IMR-90 (cell line): ENCODE results near the gene RHPN2. TPM values are rescaled to one million over a fixed set of nuclear protein-coding genes. Genes with fewer than 3 reads are reported as not detected.

Experiments used
- ATAC-seq: fragments of 200-7000 bp; cut with Tn5 transposase; 2 replicates; pipeline ENCODE4 v1.9.1; 2020; ENCODE audit warnings: low read depth, mild to moderate bottlenecking, moderate library complexity
- BruUV-seq: library from RNA; stranded (reverse); fragments of 400-500 nt; replicated peaks from 2 replicates; lab custom pipeline; 2021; lab: Mats Ljungman, UMichigan
- CTCF ChIA-PET: fragments of 300-600 bp; formaldehyde crosslinking; extraction: SDS; loops from one replicate; lab custom pipeline; 2021; ENCODE audit warnings: antibody characterized with exemption; lab: Yijun Ruan, JAX
- POLR2A ChIA-PET: fragments of 300-600 bp; sonication (Branson Sonifier 250); formaldehyde crosslinking; loops from one replicate; lab custom pipeline; 2022; ENCODE audit warnings: antibody characterized with exemption; ENCODE audit not compliant: unreplicated experiment; lab: Charles Lee
- DNase-seq: peaks from one replicate; pipeline ENCODE4 v3.0.0; 2013
- H2AFZ ChIP-seq: replicated peaks from 2 replicates; pipeline ENCODE3; 2013; ENCODE audit warnings: low read length, mild to moderate bottlenecking; ENCODE audit not compliant: poor library complexity
- H2AK5ac ChIP-seq: 2 replicates; pipeline ENCODE4 v1.6.1; 2013; ENCODE audit warnings: low read depth, low read length, inconsistent platforms
- H2AK9ac ChIP-seq: replicated peaks from 2 replicates; pipeline ENCODE3; 2013; ENCODE audit warnings: mild to moderate bottlenecking, low read depth, low read length, moderate library complexity; ENCODE audit not compliant: poor library complexity
- H2BK120ac ChIP-seq: 2 replicates; pipeline ENCODE4 v1.6.1; 2013; ENCODE audit warnings: low read depth, low read length, inconsistent platforms
- H2BK15ac ChIP-seq: 3 replicates; pipeline ENCODE4 v1.6.1; 2013; ENCODE audit warnings: low read depth, low read length, inconsistent platforms
- H2BK20ac ChIP-seq: 2 replicates; pipeline ENCODE4 v1.6.1; 2013; ENCODE audit warnings: low read depth, mild to moderate bottlenecking, inconsistent platforms, low read length, moderate library complexity
- H2BK5ac ChIP-seq: 2 replicates; pipeline ENCODE4 v1.6.1; 2013; ENCODE audit warnings: mild to moderate bottlenecking, low read depth, low read length, inconsistent platforms; ENCODE audit not compliant: poor library complexity, severe bottlenecking
- H3K14ac ChIP-seq: replicated peaks from 2 replicates; pipeline ENCODE4 v1.6.1; 2013; ENCODE audit warnings: low read depth, low read length, inconsistent platforms
- H3K18ac ChIP-seq: 2 replicates; pipeline ENCODE4 v1.6.1; 2013; ENCODE audit warnings: low read depth, low read length, control low read depth
- H3K23ac ChIP-seq: 2 replicates; pipeline ENCODE4 v1.6.1; 2013; ENCODE audit warnings: low read depth, low read length, inconsistent platforms
- H3K27ac ChIP-seq: 2 replicates; pipeline ENCODE4 v1.5.1; 2013; ENCODE audit warnings: mild to moderate bottlenecking, control low read depth, low read length; ENCODE audit not compliant: insufficient read depth
- H3K27me3 ChIP-seq: 2 replicates; pipeline ENCODE4 v1.6.1; 2013; ENCODE audit warnings: low read length; ENCODE audit not compliant: control insufficient read depth, insufficient read depth
- H3K36me3 ChIP-seq: 2 replicates; pipeline ENCODE4 v1.6.1; 2013; ENCODE audit warnings: low read length, mixed read lengths; ENCODE audit not compliant: control insufficient read depth, insufficient read depth
- H3K4ac ChIP-seq: 2 replicates; pipeline ENCODE4 v1.6.1; 2013; ENCODE audit warnings: low read depth, low read length, inconsistent platforms
- H3K4me1 ChIP-seq: 2 replicates; pipeline ENCODE4 v1.6.1; 2013; ENCODE audit warnings: low read length, mixed read lengths; ENCODE audit not compliant: control insufficient read depth, insufficient read depth
- H3K4me2 ChIP-seq: 2 replicates; pipeline ENCODE4 v1.6.1; 2013; ENCODE audit warnings: low read depth, mild to moderate bottlenecking, control low read depth, low read length, moderate library complexity
- H3K4me3 ChIP-seq: 2 replicates; pipeline ENCODE4 v1.5.1; 2013; ENCODE audit warnings: low read depth, mild to moderate bottlenecking, control low read depth, low read length, moderate library complexity; ENCODE audit not compliant: insufficient read depth
- H3K56ac ChIP-seq: 2 replicates; pipeline ENCODE4 v1.6.1; 2013; ENCODE audit warnings: low read length, inconsistent platforms; ENCODE audit not compliant: insufficient read depth; ENCODE audit errors: extremely low read depth
- H3K79me1 ChIP-seq, 2 experiments: 2 replicates each; pipeline ENCODE4 v1.6.1; 2013; ENCODE audit warnings: low read length in 2 of 2, inconsistent platforms in 1 of 2, low read depth in 1 of 2
- H3K9ac ChIP-seq: 2 replicates; pipeline ENCODE4 v1.6.1; 2013; ENCODE audit warnings: low read depth, low read length, control low read depth
- H3K9me1 ChIP-seq: 2 replicates; pipeline ENCODE4 v1.6.1; 2013; ENCODE audit warnings: low read length, inconsistent platforms; ENCODE audit not compliant: insufficient read depth
- H3K9me3 ChIP-seq: 2 replicates; pipeline ENCODE4 v1.6.1; 2013; ENCODE audit warnings: low read length; ENCODE audit not compliant: control insufficient read depth, insufficient read depth
- H4K20me1 ChIP-seq: 2 replicates; pipeline ENCODE4 v1.6.1; 2013; ENCODE audit warnings: low read length, inconsistent platforms; ENCODE audit not compliant: insufficient read depth
- H4K5ac ChIP-seq: 2 replicates; pipeline ENCODE4 v1.6.1; 2013; ENCODE audit warnings: mild to moderate bottlenecking, low read depth, low read length, control low read depth
- H4K8ac ChIP-seq, 2 experiments: 2 replicates each; pipeline ENCODE4 v1.6.1; 2013; ENCODE audit warnings: low read depth in 2 of 2, low read length in 2 of 2, control low read depth in 1 of 2, inconsistent platforms in 1 of 2
- H4K91ac ChIP-seq: 2 replicates; pipeline ENCODE4 v1.6.1; 2013; ENCODE audit warnings: low read depth, low read length, inconsistent platforms; ENCODE audit not compliant: insufficient read depth
- BHLHE40 ChIP-seq: fragments of 150-350 bp; IDR thresholded peaks from 2 replicates; pipeline ENCODE4 v1.6.1; 2016; ENCODE audit warnings: mild to moderate bottlenecking, low read depth, low read length
- CHD1 ChIP-seq: IDR thresholded peaks from 2 replicates; pipeline ENCODE4 v1.6.1; 2012; ENCODE audit warnings: low read depth, low read length, improper control_type of control experiment
- FOS ChIP-seq: fragments of 150-350 bp; IDR thresholded peaks from 2 replicates; pipeline ENCODE4 v1.6.1; 2016; ENCODE audit warnings: low read depth, low read length
- RAD21 ChIP-seq: IDR thresholded peaks from 2 replicates; pipeline ENCODE4 v1.6.1; 2012; ENCODE audit warnings: low read length, improper control_type of control experiment
- RFX5 ChIP-seq: IDR thresholded peaks from 2 replicates; pipeline ENCODE4 v1.8.0; 2012; ENCODE audit warnings: low read depth, mild to moderate bottlenecking, low read length, moderate library complexity
- USF2 ChIP-seq: fragments of 150-350 bp; IDR thresholded peaks from 2 replicates; pipeline ENCODE4 v1.6.1; 2017; ENCODE audit warnings: mild to moderate bottlenecking, antibody characterized with exemption, low read length, low read depth
- WGBS, 2 experiments: methylation state at CpG; one replicate each; pipeline versions ENCODE4 v1.1.5 to v1.1.7; 2013; ENCODE audit warnings: missing lambda C conversion rate in 2 of 2; ENCODE audit not compliant: insufficient read length in 1 of 2; ENCODE audit errors: extremely low coverage in 2 of 2; 5-methylcytosine and 5-hydroxymethylcytosine counted together
- dilution Hi-C: fragments of 300-500 bp; cut with HindIII; formaldehyde crosslinking; loops from one replicate; pipeline ENCODE4 v1.14.3; 2018; ENCODE audit warnings: low sequenced_read_pairs; ENCODE audit not compliant: unreplicated experiment
- in situ Hi-C: fragments of 300-500 bp; cut with MboI; formaldehyde crosslinking; loops from 3 replicates; pipeline ENCODE4 v1.14.3; 2019; ENCODE audit warnings: low sequenced_read_pairs, inconsistent platforms, mixed read lengths
- intact Hi-C: fragments of 100-400 bp; cut with micrococcal nuclease; formaldehyde crosslinking; loops from 2 replicates; pipeline ENCODE4 v1.10.0; 2022
- polyA plus RNA-seq, 3 experiments: library from polyadenylated mRNA; depleted of rRNA; stranded (reverse); fragments of >200 nt; gene quantifications; 2 replicates each; pipeline ENCODE4 v1.2.3, GENCODE V29; 2012; ENCODE audit warnings: low replicate concordance in 1 of 3
- total RNA-seq: library from RNA; depleted of rRNA; stranded (reverse); fragments of >200 nt; gene quantifications from 2 replicates; pipeline ENCODE4 v1.2.3, GENCODE V29; 2012

RHPN2 gene
- total and polyA plus RNA-seq, 2 of the 4 experiments (the other 2 are of a cell fraction) = 2.3 to 4.0 TPM

GRCh38 chr19:33100894-33101644 lies 36.4 kb upstream of the RHPN2 start:
- H4K20me1 ChIP-seq = no peaks in the 10 kb centered on the region
- CTCF ChIA-PET = no interaction called here
- dilution Hi-C loops = no loop called here

More at GRCh38 chr19:33100894-33101644, 36.4 kb upstream of the RHPN2 start:
- no peaks in the 10 kb centered on the region for H3K79me1 ChIP-seq
- H2AK9ac ChIP-seq = no peak overlapping the region
- no peak overlapping the region for H2AK5ac ChIP-seq
- H3K4me2 ChIP-seq = no peak overlapping the region
- no peak overlapping the region for H4K5ac ChIP-seq
- H3K9me3 ChIP-seq = no peaks in the 10 kb centered on the region
- no peak overlapping the region for H3K14ac ChIP-seq
- BruUV-seq = no TSS peak
- POLR2A ChIA-PET = no interaction called here
- no CpG with 5 or more reads among the region's 10 CpGs for WGBS, 2 experiments
- peaks cover 34% of the 10 kb centered on the region for H3K36me3 ChIP-seq
- H2BK120ac ChIP-seq = no peak overlapping the region
- DNase-seq (no peak), ATAC-seq (no peak)
- H3K9me1 ChIP-seq = no peaks in the 10 kb centered on the region
- H3K27me3 ChIP-seq = no peaks in the 10 kb centered on the region
- H3K4ac ChIP-seq = no peak overlapping the region
- H2BK15ac ChIP-seq = no peak overlapping the region
- no peaks in the 10 kb centered on the region for H3K4me1 ChIP-seq
- no peak overlapping the region for H2BK5ac ChIP-seq
- no peak overlapping the region for H3K4me3 ChIP-seq
- H3K9ac ChIP-seq = no peak overlapping the region
- intact Hi-C loops = no loop called here
- H4K8ac ChIP-seq = no peak overlapping the region
- TF ChIP-seq USF2 = no peak
- TF ChIP-seq RFX5 = no peak
- TF ChIP-seq FOS = no peak
- no peak for TF ChIP-seq CHD1
- no peak for TF ChIP-seq RAD21
- TF ChIP-seq BHLHE40 = no peak
- H2AFZ ChIP-seq = no peak overlapping the region
- H3K18ac ChIP-seq = no peak overlapping the region
- no peak overlapping the region for H4K91ac ChIP-seq
- no peak overlapping the region for H3K56ac ChIP-seq
- no peak overlapping the region for H2BK20ac ChIP-seq
- H3K27ac ChIP-seq = no peak overlapping the region
- H3K23ac ChIP-seq = no peak overlapping the region
- in situ Hi-C loops = no loop called here
